HepG2 (cell line): ENCODE data around the gene ZNF37A. TPM values are rescaled to one million over a fixed set of nuclear protein-coding genes. Genes with fewer than 3 reads are reported as not detected.
A peak's percentile ranks its signal among the peaks of the same experiment; 100 is the strongest.

Source experiments
- CREM ChIP-seq, 2 experiments: sonication (generic) in 1 of 2; formaldehyde crosslinking in 1 of 2; IDR thresholded peaks; 2 replicates each; pipeline versions ENCODE4 v1.4.0 to v1.6.1; 2016 to 2020; ENCODE audit warnings: antibody characterized with exemption in 1 of 2, mild to moderate bottlenecking in 1 of 2, missing genetic modification reagents in 1 of 2
- HES4 ChIP-seq: sonication (generic); formaldehyde crosslinking; IDR thresholded peaks from 2 replicates; pipeline ENCODE4 v1.9.0; 2021; ENCODE audit warnings: mild to moderate bottlenecking, missing genetic modification reagents, borderline replicate concordance
- KLF16 ChIP-seq, 2 experiments: sonication (generic) in 1 of 2; formaldehyde crosslinking in 1 of 2; IDR thresholded peaks; 2 replicates each; pipeline versions ENCODE4 v1.6.1 to v1.8.0; 2016 to 2023; ENCODE audit warnings: missing genetic modification reagents in 2 of 2, missing compliant biosample characterization in 1 of 2
- MYNN ChIP-seq: sonication (generic); formaldehyde crosslinking; IDR thresholded peaks from 2 replicates; pipeline ENCODE4 v1.4.0; 2020; ENCODE audit warnings: mild to moderate bottlenecking, low read depth, missing genetic modification reagents
- SIX4 ChIP-seq: sonication (generic); formaldehyde crosslinking; IDR thresholded peaks from 2 replicates; pipeline ENCODE4 v1.4.0; 2020; ENCODE audit warnings: missing genetic modification reagents
- TP53 ChIP-seq: sonication (generic); formaldehyde crosslinking; conservative IDR thresholded peaks from 2 replicates; pipeline ENCODE4 v1.4.0; 2020; ENCODE audit warnings: missing genetic modification reagents
- TRIM24 ChIP-seq: sonication (generic); formaldehyde crosslinking; IDR thresholded peaks from 2 replicates; pipeline ENCODE4 v1.8.0; 2022; ENCODE audit warnings: mild to moderate bottlenecking, missing genetic modification reagents
- ZNF850 ChIP-seq: sonication (generic); formaldehyde crosslinking; conservative IDR thresholded peaks from 2 replicates; pipeline ENCODE4 v1.9.0; 2021; ENCODE audit warnings: mild to moderate bottlenecking, missing genetic modification reagents
- ZSCAN31 ChIP-seq: sonication (generic); formaldehyde crosslinking; IDR thresholded peaks from 2 replicates; pipeline ENCODE4 v1.5.0; 2020; ENCODE audit warnings: low read depth, mild to moderate bottlenecking, missing genetic modification reagents
- ZZZ3 ChIP-seq: sonication (generic); formaldehyde crosslinking; IDR thresholded peaks from 2 replicates; pipeline ENCODE4 v1.4.0; 2020; ENCODE audit warnings: missing genetic modification reagents, mild to moderate bottlenecking, borderline replicate concordance
- polyA plus RNA-seq, 8 experiments: library from polyadenylated mRNA; depleted of rRNA in 3 of 8; stranded (reverse) in 7 of 8; unstranded in 1 of 8; fragments of >200 nt; fragmentation: Illumina TruSeq in 4 of 8; extraction: Trizol in 4 of 8; gene quantifications; 2 replicates each; pipeline versions ENCODE4 v1.2.1 to v1.2.3, GENCODE V29; 2011 to 2016; ENCODE audit warnings: low read depth in 4 of 8, missing spikeins in 1 of 8, mixed read lengths in 1 of 8; ENCODE audit not compliant: insufficient read depth in 1 of 8
- total RNA-seq, 5 experiments: library from RNA; depleted of rRNA; stranded (reverse); fragments of >200 nt; fragmentation: Illumina TruSeq; extraction: Trizol; gene quantifications; 2 replicates each; pipeline ENCODE4 v1.2.3, GENCODE V29; 2016; ENCODE audit warnings: low read depth in 1 of 5
- TF ChIP-seq, protein P1 (sequence below): sonication (generic); formaldehyde crosslinking; IDR thresholded peaks from 2 replicates; pipeline ENCODE4 v1.8.1; 2022; ENCODE audit warnings: mild to moderate bottlenecking, missing genetic modification reagents
- TF ChIP-seq, protein P2 (sequence below): IDR thresholded peaks from 2 replicates; pipeline ENCODE4 v1.6.1; 2012; ENCODE audit warnings: low read depth, low read length, improper control_type of control experiment
- TF ChIP-seq, protein P3 (sequence below): sonication (generic); formaldehyde crosslinking; IDR thresholded peaks from 2 replicates; pipeline ENCODE4 v1.8.0; 2022; ENCODE audit warnings: mild to moderate bottlenecking, missing genetic modification reagents, moderate library complexity
- TF ChIP-seq, protein P4 (sequence below): sonication (generic); formaldehyde crosslinking; IDR thresholded peaks from 2 replicates; pipeline ENCODE4 v1.4.0; 2020; ENCODE audit warnings: missing genetic modification reagents
- TF ChIP-seq, protein P5 (sequence below): sonication (generic); formaldehyde crosslinking; IDR thresholded peaks from 2 replicates; pipeline ENCODE4 v1.8.0; 2022; ENCODE audit warnings: mild to moderate bottlenecking, missing genetic modification reagents, moderate library complexity

The ZNF37A gene
- total and polyA plus RNA-seq, 2 of the 13 experiments (the other 11 are each of a cell fraction or from before 2014, with no cell fraction given): 8.0 to 12.6 TPM

DNA sequence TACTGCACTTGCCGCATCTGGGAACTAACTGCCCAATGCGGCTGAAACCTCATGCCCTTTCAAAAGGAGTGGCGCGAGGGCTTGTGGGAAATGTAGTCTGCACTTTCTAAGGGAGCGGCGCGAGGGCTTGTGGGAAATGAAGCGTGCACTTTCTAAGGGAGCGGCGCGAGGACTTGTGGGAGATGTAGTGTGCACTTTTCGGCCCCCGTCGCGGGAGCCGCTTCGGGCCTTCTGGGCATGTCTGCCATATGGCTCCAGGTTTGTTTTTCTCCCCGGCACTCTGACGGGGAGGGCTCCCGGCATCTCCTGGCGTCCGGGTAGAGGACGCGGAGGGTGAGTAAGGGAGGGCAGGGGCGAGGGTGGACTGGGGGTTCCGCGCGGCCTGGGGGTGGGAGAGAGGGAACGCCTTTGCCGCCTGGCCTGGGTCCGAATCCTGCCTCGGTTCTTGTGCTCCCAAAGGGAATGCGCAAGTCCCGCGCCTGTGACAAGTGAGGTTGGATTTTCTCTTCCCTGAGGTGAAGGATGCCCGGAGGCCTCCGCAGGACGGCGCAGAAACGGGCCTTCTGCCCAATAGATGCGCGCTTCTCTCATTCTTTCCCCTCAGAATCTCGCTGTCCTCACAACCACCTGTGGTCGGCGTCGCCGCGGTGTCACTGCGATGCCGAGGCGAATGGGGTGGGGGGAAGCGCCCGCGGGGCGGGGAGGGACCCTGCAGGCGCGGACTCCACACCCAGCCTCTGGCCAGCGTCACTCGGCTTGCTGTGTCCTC lies at the start of gene ZNF37A (continued):
- TF ChIP-seq ZSCAN31 (CRISPR knock-in tag) (peak; percentile 55; the same call in 1 of the 2 replicates), MYNN (CRISPR knock-in tag) (no peak), ZZZ3 (CRISPR knock-in tag) (0 out of 2 replicates have a peak, but pooled peaks have one; percentile 56), TRIM24 (CRISPR knock-in tag) (no peak), CREM (IDR thresholded peaks at IDR 0.05) (peak; percentile 98), CREM (CRISPR knock-in tag; IDR thresholded peaks at IDR 0.05) (no peak), KLF16 (CRISPR knock-in tag; IDR thresholded peaks at IDR 0.05) (0 out of 4 replicates have a peak, but pooled peaks of 1 of the 2 experiments have one; percentile 31), TP53 (CRISPR knock-in tag) (no peak), HES4 (CRISPR knock-in tag) (no peak), SIX4 (no peak), ZNF850 (CRISPR knock-in tag) (no peak)
- TF ChIP-seq, protein P1, sequence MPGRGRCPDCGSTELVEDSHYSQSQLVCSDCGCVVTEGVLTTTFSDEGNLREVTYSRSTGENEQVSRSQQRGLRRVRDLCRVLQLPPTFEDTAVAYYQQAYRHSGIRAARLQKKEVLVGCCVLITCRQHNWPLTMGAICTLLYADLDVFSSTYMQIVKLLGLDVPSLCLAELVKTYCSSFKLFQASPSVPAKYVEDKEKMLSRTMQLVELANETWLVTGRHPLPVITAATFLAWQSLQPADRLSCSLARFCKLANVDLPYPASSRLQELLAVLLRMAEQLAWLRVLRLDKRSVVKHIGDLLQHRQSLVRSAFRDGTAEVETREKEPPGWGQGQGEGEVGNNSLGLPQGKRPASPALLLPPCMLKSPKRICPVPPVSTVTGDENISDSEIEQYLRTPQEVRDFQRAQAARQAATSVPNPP: no peak
- TF ChIP-seq, protein P2, sequence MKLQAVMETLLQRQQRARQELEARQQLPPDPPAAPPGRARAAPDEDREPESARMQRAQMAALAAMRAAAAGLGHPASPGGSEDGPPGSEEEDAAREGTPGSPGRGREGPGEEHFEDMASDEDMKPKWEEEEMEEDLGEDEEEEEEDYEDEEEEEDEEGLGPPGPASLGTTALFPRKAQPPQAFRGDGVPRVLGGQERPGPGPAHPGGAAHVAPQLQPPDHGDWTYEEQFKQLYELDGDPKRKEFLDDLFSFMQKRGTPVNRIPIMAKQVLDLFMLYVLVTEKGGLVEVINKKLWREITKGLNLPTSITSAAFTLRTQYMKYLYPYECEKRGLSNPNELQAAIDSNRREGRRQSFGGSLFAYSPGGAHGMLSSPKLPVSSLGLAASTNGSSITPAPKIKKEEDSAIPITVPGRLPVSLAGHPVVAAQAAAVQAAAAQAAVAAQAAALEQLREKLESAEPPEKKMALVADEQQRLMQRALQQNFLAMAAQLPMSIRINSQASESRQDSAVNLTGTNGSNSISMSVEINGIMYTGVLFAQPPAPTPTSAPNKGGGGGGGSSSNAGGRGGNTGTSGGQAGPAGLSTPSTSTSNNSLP: no peak
- TF ChIP-seq, protein P3, sequence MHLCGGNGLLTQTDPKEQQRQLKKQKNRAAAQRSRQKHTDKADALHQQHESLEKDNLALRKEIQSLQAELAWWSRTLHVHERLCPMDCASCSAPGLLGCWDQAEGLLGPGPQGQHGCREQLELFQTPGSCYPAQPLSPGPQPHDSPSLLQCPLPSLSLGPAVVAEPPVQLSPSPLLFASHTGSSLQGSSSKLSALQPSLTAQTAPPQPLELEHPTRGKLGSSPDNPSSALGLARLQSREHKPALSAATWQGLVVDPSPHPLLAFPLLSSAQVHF (CRISPR knock-in tag): no peak
- TF ChIP-seq, protein P4, sequence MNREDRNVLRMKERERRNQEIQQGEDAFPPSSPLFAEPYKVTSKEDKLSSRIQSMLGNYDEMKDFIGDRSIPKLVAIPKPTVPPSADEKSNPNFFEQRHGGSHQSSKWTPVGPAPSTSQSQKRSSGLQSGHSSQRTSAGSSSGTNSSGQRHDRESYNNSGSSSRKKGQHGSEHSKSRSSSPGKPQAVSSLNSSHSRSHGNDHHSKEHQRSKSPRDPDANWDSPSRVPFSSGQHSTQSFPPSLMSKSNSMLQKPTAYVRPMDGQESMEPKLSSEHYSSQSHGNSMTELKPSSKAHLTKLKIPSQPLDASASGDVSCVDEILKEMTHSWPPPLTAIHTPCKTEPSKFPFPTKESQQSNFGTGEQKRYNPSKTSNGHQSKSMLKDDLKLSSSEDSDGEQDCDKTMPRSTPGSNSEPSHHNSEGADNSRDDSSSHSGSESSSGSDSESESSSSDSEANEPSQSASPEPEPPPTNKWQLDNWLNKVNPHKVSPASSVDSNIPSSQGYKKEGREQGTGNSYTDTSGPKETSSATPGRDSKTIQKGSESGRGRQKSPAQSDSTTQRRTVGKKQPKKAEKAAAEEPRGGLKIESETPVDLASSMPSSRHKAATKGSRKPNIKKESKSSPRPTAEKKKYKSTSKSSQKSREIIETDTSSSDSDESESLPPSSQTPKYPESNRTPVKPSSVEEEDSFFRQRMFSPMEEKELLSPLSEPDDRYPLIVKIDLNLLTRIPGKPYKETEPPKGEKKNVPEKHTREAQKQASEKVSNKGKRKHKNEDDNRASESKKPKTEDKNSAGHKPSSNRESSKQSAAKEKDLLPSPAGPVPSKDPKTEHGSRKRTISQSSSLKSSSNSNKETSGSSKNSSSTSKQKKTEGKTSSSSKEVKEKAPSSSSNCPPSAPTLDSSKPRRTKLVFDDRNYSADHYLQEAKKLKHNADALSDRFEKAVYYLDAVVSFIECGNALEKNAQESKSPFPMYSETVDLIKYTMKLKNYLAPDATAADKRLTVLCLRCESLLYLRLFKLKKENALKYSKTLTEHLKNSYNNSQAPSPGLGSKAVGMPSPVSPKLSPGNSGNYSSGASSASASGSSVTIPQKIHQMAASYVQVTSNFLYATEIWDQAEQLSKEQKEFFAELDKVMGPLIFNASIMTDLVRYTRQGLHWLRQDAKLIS (CRISPR knock-in tag): no peak
- TF ChIP-seq, protein P5, sequence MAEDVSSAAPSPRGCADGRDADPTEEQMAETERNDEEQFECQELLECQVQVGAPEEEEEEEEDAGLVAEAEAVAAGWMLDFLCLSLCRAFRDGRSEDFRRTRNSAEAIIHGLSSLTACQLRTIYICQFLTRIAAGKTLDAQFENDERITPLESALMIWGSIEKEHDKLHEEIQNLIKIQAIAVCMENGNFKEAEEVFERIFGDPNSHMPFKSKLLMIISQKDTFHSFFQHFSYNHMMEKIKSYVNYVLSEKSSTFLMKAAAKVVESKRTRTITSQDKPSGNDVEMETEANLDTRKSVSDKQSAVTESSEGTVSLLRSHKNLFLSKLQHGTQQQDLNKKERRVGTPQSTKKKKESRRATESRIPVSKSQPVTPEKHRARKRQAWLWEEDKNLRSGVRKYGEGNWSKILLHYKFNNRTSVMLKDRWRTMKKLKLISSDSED (CRISPR knock-in tag): 0 out of 2 replicates have a peak, but pooled peaks have one; percentile 8
